ENCODE results near the gene PRR5.

DNA sequence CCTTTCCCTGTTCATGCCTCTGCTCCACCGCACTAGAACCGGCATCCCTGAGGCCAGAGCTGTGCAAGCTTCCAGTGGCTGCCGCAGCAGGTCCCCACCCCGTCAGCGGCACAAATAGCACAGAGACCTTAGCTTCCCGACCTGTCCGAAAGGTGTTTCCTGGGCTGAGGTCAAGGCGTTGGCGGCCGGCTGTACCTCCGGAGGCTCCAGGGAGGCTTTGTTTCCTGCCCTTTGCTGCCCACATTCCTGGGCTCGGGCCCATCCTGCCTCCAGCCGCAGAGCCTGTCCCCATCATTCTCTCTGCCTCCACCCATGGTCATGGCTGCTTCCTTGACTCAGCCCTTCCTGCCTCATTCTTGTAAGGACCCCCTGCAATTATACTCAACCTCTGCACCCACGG is 81.6 kb downstream of the PRR5 start:
- TF ChIP-seq, protein P1, sequence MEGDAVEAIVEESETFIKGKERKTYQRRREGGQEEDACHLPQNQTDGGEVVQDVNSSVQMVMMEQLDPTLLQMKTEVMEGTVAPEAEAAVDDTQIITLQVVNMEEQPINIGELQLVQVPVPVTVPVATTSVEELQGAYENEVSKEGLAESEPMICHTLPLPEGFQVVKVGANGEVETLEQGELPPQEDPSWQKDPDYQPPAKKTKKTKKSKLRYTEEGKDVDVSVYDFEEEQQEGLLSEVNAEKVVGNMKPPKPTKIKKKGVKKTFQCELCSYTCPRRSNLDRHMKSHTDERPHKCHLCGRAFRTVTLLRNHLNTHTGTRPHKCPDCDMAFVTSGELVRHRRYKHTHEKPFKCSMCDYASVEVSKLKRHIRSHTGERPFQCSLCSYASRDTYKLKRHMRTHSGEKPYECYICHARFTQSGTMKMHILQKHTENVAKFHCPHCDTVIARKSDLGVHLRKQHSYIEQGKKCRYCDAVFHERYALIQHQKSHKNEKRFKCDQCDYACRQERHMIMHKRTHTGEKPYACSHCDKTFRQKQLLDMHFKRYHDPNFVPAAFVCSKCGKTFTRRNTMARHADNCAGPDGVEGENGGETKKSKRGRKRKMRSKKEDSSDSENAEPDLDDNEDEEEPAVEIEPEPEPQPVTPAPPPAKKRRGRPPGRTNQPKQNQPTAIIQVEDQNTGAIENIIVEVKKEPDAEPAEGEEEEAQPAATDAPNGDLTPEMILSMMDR (conservative IDR thresholded peaks at IDR 0.05; ENCODE audit: low read length), result no peak
- TF ChIP-seq EZH2phosphoT487 (IDR thresholded peaks at IDR 0.05; ENCODE audit: borderline replicate concordance, low read depth, low read length), result no peak
